Neuronal stem cell (in vitro differentiated cells): Measurements from ENCODE around the gene PDE7B.

ENCODE experiments used
- DNase-seq: peaks from one replicate; pipeline ENCODE4 v3.0.0-alpha.2; 2013; ENCODE audit warnings: low spot score
- H2AFZ ChIP-seq: one replicate; pipeline ENCODE4 v1.6.1; 2013; ENCODE audit warnings: mild to moderate bottlenecking, low read length, inconsistent platforms
- H2AK5ac ChIP-seq: 2 replicates; pipeline ENCODE4 v1.6.1; 2013; ENCODE audit warnings: low read depth, mild to moderate bottlenecking, inconsistent platforms, low read length, moderate library complexity, mixed read lengths
- H2BK120ac ChIP-seq: 2 replicates; pipeline ENCODE4 v1.6.1; 2013; ENCODE audit warnings: low read depth, mild to moderate bottlenecking, inconsistent platforms, low read length, moderate library complexity, mixed read lengths
- H2BK12ac ChIP-seq: one replicate; pipeline ENCODE4 v1.6.1; 2013; ENCODE audit warnings: low read length, inconsistent platforms
- H2BK15ac ChIP-seq: 2 replicates; pipeline ENCODE4 v1.6.1; 2013; ENCODE audit warnings: mild to moderate bottlenecking, low read length, inconsistent platforms, mixed read lengths
- H2BK5ac ChIP-seq: one replicate; pipeline ENCODE4 v1.6.1; 2013; ENCODE audit warnings: inconsistent platforms, mild to moderate bottlenecking, low read length, moderate library complexity
- H3K14ac ChIP-seq: one replicate; pipeline ENCODE4 v1.6.1; 2013; ENCODE audit warnings: low read length, inconsistent platforms
- H3K18ac ChIP-seq: 2 replicates; pipeline ENCODE4 v1.6.1; 2013; ENCODE audit warnings: low read length, inconsistent platforms
- H3K23ac ChIP-seq: 2 replicates; pipeline ENCODE4 v1.6.1; 2013; ENCODE audit warnings: low read depth, mild to moderate bottlenecking, mixed read lengths, low read length, inconsistent platforms; ENCODE audit not compliant: poor library complexity
- H3K27ac ChIP-seq: replicated peaks from 3 replicates; pipeline ENCODE4 v1.5.1; 2013; ENCODE audit warnings: low read length, inconsistent platforms
- H3K27me3 ChIP-seq, 3 experiments: 2 replicates each; pipeline ENCODE4 v1.6.1; 2013; ENCODE audit warnings: low read length in 3 of 3, mild to moderate bottlenecking in 2 of 3, inconsistent platforms in 1 of 3, low read depth in 1 of 3, mixed read lengths in 1 of 3, moderate library complexity in 1 of 3; ENCODE audit not compliant: control insufficient read depth in 3 of 3, insufficient read depth in 3 of 3
- H3K36me3 ChIP-seq, 2 donors: replicated peaks in 1 of 2; 2 replicates each; pipeline ENCODE4 v1.6.1; 2013; ENCODE audit warnings: low read length in 2 of 2; ENCODE audit not compliant: control insufficient read depth in 2 of 2, insufficient read depth in 2 of 2
- H3K4ac ChIP-seq: 2 replicates; pipeline ENCODE4 v1.6.1; 2013; ENCODE audit warnings: inconsistent platforms, mild to moderate bottlenecking, low read length, moderate library complexity
- H3K4me1 ChIP-seq, 2 donors: 1 replicate in 1 of 2; 2 replicates in 1 of 2; pipeline ENCODE4 v1.6.1; 2013; ENCODE audit warnings: low read length in 2 of 2, low read depth in 1 of 2; ENCODE audit not compliant: control insufficient read depth in 2 of 2, insufficient read depth in 1 of 2
- H3K4me2 ChIP-seq: one replicate; pipeline ENCODE4 v1.6.1; 2013; ENCODE audit warnings: mild to moderate bottlenecking, low read length, inconsistent platforms; ENCODE audit not compliant: insufficient read depth, poor library complexity, severe bottlenecking
- H3K4me3 ChIP-seq, 2 donors: 2 replicates each; pipeline ENCODE4 v1.5.1; 2013; ENCODE audit warnings: low read length in 2 of 2, mild to moderate bottlenecking in 2 of 2, inconsistent platforms in 1 of 2, moderate library complexity in 1 of 2
- H3K79me1 ChIP-seq: one replicate; pipeline ENCODE4 v1.6.1; 2013; ENCODE audit warnings: low read depth, mild to moderate bottlenecking, inconsistent platforms, low read length, moderate library complexity
- H3K9ac ChIP-seq: one replicate; pipeline ENCODE4 v1.6.1; 2013; ENCODE audit warnings: mild to moderate bottlenecking, low read depth, low read length, inconsistent platforms; ENCODE audit not compliant: poor library complexity
- H3K9me3 ChIP-seq, 2 donors: replicated peaks in 1 of 2; 2 replicates each; pipeline versions ENCODE3 to v1.6.1; 2013; ENCODE audit warnings: low read length in 2 of 2, mild to moderate bottlenecking in 2 of 2, inconsistent platforms in 1 of 2, low read depth in 1 of 2, mixed read lengths in 1 of 2, moderate library complexity in 1 of 2; ENCODE audit not compliant: control insufficient read depth in 2 of 2, insufficient read depth in 1 of 2
- H4K8ac ChIP-seq: one replicate; pipeline ENCODE4 v1.6.1; 2013; ENCODE audit warnings: low read depth, mild to moderate bottlenecking, inconsistent platforms, low read length, moderate library complexity
- H4K91ac ChIP-seq: one replicate; pipeline ENCODE4 v1.6.1; 2013; ENCODE audit warnings: low read length, low read depth, mild to moderate bottlenecking, inconsistent platforms; ENCODE audit not compliant: poor library complexity
- WGBS, 2 donors: extraction: QIAGEN DNeasy Blood & Tissue Kit; methylation state at CpG; one replicate each; pipeline ENCODE4 v1.1.7; 2013; ENCODE audit warnings: missing lambda C conversion rate in 2 of 2, mixed read lengths in 1 of 2; ENCODE audit not compliant: insufficient read length in 2 of 2, insufficient replicate concordance in 1 of 2; ENCODE audit errors: extremely low coverage in 2 of 2; 5-methylcytosine and 5-hydroxymethylcytosine counted together

Gene PDE7B

DNA sequence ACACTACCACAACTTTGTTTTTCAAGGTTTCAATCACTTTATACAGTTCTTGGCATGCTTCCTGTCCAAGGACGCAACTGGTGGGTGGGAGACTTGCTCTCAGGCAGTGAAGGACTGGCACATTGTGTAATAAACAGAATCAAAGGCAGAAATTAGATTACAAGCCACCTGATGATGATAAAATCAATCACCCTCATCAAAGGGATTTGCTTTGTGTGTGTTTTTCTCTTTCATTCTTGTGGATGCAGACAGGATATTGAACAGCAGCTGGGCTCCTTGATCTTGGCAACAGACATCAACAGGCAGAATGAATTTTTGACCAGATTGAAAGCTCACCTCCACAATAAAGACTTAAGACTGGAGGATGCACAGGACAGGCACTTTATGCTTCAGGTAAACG is 327.2 kb downstream of the PDE7B start:
- H2AK5ac ChIP-seq: no peak overlapping the region
- H2BK15ac ChIP-seq: no peak overlapping the region
- H3K79me1 ChIP-seq: no peaks in the 10 kb centered on the region
- no peak overlapping the region for H4K8ac ChIP-seq
- no peak overlapping the region for H3K9ac ChIP-seq
- no peak overlapping the region for H3K14ac ChIP-seq
- no peak overlapping the region for H3K4ac ChIP-seq
- no peak overlapping the region for H4K91ac ChIP-seq
- peaks cover 0 to 6% of the 10 kb centered on the region in 2 donors for H3K4me1 ChIP-seq
- H3K9me3 ChIP-seq: no peaks in the 10 kb centered on the region
- DNase-seq: no peak
- H3K4me2 ChIP-seq: no peak overlapping the region
- no peaks in the 10 kb centered on the region for H3K36me3 ChIP-seq
- no peak overlapping the region for H2BK12ac ChIP-seq
- no peak overlapping the region for H2BK120ac ChIP-seq
- no peak overlapping the region for H2AFZ ChIP-seq
- H3K18ac ChIP-seq: no peak overlapping the region
- no peak overlapping the region for H2BK5ac ChIP-seq
- H3K27ac ChIP-seq: no peak overlapping the region
- no peak overlapping the region for H3K4me3 ChIP-seq
- no peaks in the 10 kb centered on the region for H3K27me3 ChIP-seq
- H3K23ac ChIP-seq: no peak overlapping the region
- WGBS, 2 donors: no CpG with 5 or more reads among the region's 2 CpGs

DNA sequence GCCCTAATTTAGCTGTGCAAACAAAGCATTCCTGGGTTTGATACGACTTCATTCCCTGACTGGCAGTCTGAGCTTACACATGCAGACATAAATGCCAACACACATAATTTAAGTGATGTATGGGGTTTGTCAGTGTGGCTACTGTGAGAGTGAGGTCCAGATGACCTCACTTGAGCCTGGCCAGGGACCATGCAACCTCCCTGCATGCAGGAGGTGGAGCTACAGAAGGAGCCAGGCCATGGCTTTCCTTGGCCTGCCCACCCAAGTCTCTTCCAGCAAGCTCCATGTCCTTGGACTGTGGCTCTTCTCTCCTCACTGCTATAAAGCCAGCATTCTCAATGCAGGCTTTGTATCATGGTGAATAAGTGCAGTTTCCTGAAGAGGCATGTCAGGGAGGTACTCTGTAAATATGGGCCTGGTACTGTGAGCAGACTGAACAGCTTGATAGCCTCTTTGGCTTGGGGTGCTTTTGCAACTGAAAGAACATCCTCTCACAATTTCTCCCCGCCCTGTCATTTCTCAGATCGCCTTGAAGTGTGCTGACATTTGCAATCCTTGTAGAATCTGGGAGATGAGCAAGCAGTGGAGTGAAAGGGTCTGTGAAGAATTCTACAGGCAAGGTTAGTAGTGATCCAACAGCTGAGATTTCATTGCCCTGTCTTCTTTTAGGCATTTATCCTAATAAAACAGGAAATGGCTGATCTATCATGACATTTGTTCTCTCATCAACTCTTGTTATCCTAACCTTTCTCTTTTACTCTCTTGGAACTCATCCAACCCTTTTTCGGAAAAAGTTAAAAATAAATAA is 329.4 kb downstream of the PDE7B start:
- Histone ChIP-seq H2AK5ac (no peak overlapping the region), H3K4me1 (peaks cover 0 to 6% of the 10 kb centered on the region in 2 donors), H2BK5ac (no peak overlapping the region), H3K18ac (no peak overlapping the region), H3K9ac (no peak overlapping the region), H3K4me2 (no peak overlapping the region), H3K23ac (no peak overlapping the region), H3K27me3 (no peaks in the 10 kb centered on the region), H3K14ac (no peak overlapping the region), H4K91ac (no peak overlapping the region), H2AFZ (no peak overlapping the region), H3K9me3 (no peaks in the 10 kb centered on the region), H3K79me1 (no peaks in the 10 kb centered on the region), H3K4me3 (no peak overlapping the region), H2BK15ac (no peak overlapping the region), H4K8ac (no peak overlapping the region), H3K36me3 (no peaks in the 10 kb centered on the region), H2BK12ac (no peak overlapping the region), H2BK120ac (no peak overlapping the region), H3K27ac (no peak overlapping the region), H3K4ac (no peak overlapping the region)
- DNase-seq: no peak
- no CpG with 5 or more reads among the region's 4 CpGs for WGBS, 2 donors

DNA sequence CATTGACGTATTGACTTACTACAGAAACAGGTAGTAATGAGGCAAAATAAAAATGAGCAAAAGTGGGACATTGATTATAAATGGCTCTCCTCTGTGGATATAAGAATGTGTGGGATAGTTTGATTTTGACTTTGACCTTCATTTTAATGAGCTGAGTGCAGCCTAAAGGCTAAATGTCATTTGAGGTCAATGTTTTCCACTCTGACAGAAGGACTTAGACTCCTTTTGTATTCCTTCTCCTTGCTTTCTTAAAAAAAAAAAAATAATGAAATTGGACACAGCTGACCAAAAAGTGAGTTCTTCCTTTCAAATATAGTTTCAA is 330.0 kb downstream of the PDE7B start:
- H4K8ac ChIP-seq: no peak overlapping the region
- WGBS, 2 donors: no CpG with 5 or more reads among the region's 1 CpG
- no peak for DNase-seq

DNA sequence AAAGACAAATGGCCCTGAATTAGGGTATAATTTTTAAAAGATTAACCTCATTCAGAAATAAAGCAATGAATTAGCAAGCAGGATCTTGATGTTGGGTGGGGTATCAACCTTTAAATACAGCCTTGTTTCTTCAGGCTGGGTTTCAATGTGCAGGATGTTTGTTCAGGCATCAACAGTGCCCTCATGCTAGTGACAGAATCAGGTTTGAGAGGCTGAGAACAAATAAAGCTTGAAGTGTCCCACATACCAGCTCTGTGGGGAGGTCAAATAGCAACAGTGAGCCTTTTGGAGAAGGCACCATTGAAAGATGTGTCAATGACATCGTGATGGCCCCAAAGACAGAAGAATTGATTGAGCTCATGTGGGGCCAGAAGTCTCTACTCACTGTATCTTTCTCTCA is 330.4 kb downstream of the PDE7B start:
- H3K4me3 ChIP-seq: no peak overlapping the region
- no peaks in the 10 kb centered on the region for H3K79me1 ChIP-seq
- DNase-seq: no peak
- H3K23ac ChIP-seq: no peak overlapping the region
- no peaks in the 10 kb centered on the region for H3K27me3 ChIP-seq
- no peak overlapping the region for H4K8ac ChIP-seq
- no peak overlapping the region for H2BK12ac ChIP-seq
- no peaks in the 10 kb centered on the region for H3K9me3 ChIP-seq
- peaks cover 0 to 6% of the 10 kb centered on the region in 2 donors for H3K4me1 ChIP-seq
- no peaks in the 10 kb centered on the region for H3K36me3 ChIP-seq
- no peak overlapping the region for H3K18ac ChIP-seq
- no peak overlapping the region for H2BK5ac ChIP-seq
- H3K9ac ChIP-seq: no peak overlapping the region
- no peak overlapping the region for H3K4me2 ChIP-seq
- H3K4ac ChIP-seq: no peak overlapping the region
- H3K27ac ChIP-seq: no peak overlapping the region
- no peak overlapping the region for H2BK15ac ChIP-seq
- H2BK120ac ChIP-seq: no peak overlapping the region
- no peak overlapping the region for H2AFZ ChIP-seq
- H2AK5ac ChIP-seq: no peak overlapping the region
- H4K91ac ChIP-seq: no peak overlapping the region
- no peak overlapping the region for H3K14ac ChIP-seq
- no CpG with 5 or more reads among the region's 1 CpG for whole genome bisulfite sequencing, 2 donors

More for the DNA sequence above, 330.0 kb downstream of the PDE7B start:
- no peak overlapping the region for H2BK15ac ChIP-seq
- no peak overlapping the region for H3K27ac ChIP-seq
- H2BK5ac ChIP-seq: no peak overlapping the region
- no peak overlapping the region for H2AK5ac ChIP-seq
- H3K4me2 ChIP-seq: no peak overlapping the region
- no peak overlapping the region for H2BK12ac ChIP-seq
- no peak overlapping the region for H2BK120ac ChIP-seq
- no peak overlapping the region for H2AFZ ChIP-seq
- no peak overlapping the region for H3K14ac ChIP-seq
- H3K9ac ChIP-seq: no peak overlapping the region
- H3K4ac ChIP-seq: no peak overlapping the region
- no peaks in the 10 kb centered on the region for H3K27me3 ChIP-seq
- no peak overlapping the region for H3K23ac ChIP-seq
- no peaks in the 10 kb centered on the region for H3K9me3 ChIP-seq
- H3K79me1 ChIP-seq: no peaks in the 10 kb centered on the region
- peaks cover 0 to 6% of the 10 kb centered on the region in 2 donors for H3K4me1 ChIP-seq
- H3K4me3 ChIP-seq: no peak overlapping the region
- H3K18ac ChIP-seq: no peak overlapping the region
- no peak overlapping the region for H4K91ac ChIP-seq
- no peaks in the 10 kb centered on the region for H3K36me3 ChIP-seq
